ENCODE data around the gene ABCC3. TPM values are rescaled to one million over a fixed set of nuclear protein-coding genes. Genes with fewer than 3 reads are reported as not detected.

The ABCC3 gene
- total RNA-seq, 6 donors from 2014 or later: 34.2 to 268 (median 57.7) TPM

GRCh38 chr17:50590946-50591737 is 43.5 kb upstream of the ABCC3 start:
- Histone ChIP-seq H3K27ac (no peak overlapping the region), H3K36me3 (no peaks in the 10 kb centered on the region), H3K4me1 (peaks cover 15 to 25% (median 18%) of the 10 kb centered on the region in 4 donors), H3K27me3 (no peaks in the 10 kb centered on the region), H3K4me3 (no peak overlapping the region), H3K9me3 (no peaks in the 10 kb centered on the region)
- ATAC-seq (ENCODE audit: low FRiP score in 2 of 2): no peak
- DNase-seq: peak in 1 of 2 donors; percentile 67
- 89 to 96% methylated on average over 6 to 24 of the region's 24 CpGs for WGBS, 2 donors
- TF ChIP-seq EP300 (IDR thresholded peaks at IDR 0.05): no peak
- TF ChIP-seq POLR2AphosphoS5 (IDR thresholded peaks at IDR 0.05): no peak
- TF ChIP-seq POLR2A (IDR thresholded peaks at IDR 0.05): no peak
- TF ChIP-seq CTCF (IDR thresholded peaks at IDR 0.05): no peak

GRCh38 chr17:50593321-50593720 is 41.4 kb upstream of the ABCC3 start:
- Histone ChIP-seq H3K4me3 (no peak overlapping the region), H3K27me3 (no peaks in the 10 kb centered on the region), H3K9me3 (no peaks in the 10 kb centered on the region), H3K36me3 (no peaks in the 10 kb centered on the region), H3K4me1 (peaks cover 15 to 25% (median 18%) of the 10 kb centered on the region in 4 donors), H3K27ac (no peak overlapping the region)
- TF ChIP-seq POLR2AphosphoS5 (IDR thresholded peaks at IDR 0.05) (no peak), POLR2A (IDR thresholded peaks at IDR 0.05) (no peak), EP300 (IDR thresholded peaks at IDR 0.05) (no peak), CTCF (IDR thresholded peaks at IDR 0.05) (no peak)
- 52 to 58% methylated on average over 5 to 6 of the region's 10 CpGs for WGBS, 2 donors
- ATAC-seq (ENCODE audit: low FRiP score in 2 of 2) (peak in 1 of 2 donors; percentile 53), DNase-seq (peak; percentile 73 to 87)

- Histone ChIP-seq H3K4me1 (peaks cover 8 to 16% (median 10%) of the 10 kb centered on the region in 4 donors), H3K9me3 (no peaks in the 10 kb centered on the region), H3K4me3 (no peak overlapping the region), H3K36me3 (no peaks in the 10 kb centered on the region), H3K27ac (no peak overlapping the region), H3K27me3 (no peaks in the 10 kb centered on the region)
- WGBS, 2 donors: 70 to 82% methylated on average over 11 of the region's 11 CpGs
- no peak for DNase-seq
- ATAC-seq (ENCODE audit: low FRiP score in 2 of 2): no peak
- no peak for TF ChIP-seq POLR2AphosphoS5 (IDR thresholded peaks at IDR 0.05)
- TF ChIP-seq CTCF (IDR thresholded peaks at IDR 0.05): no peak
- no peak for TF ChIP-seq POLR2A (IDR thresholded peaks at IDR 0.05)
- TF ChIP-seq EP300 (IDR thresholded peaks at IDR 0.05): no peak
Observed at GRCh38 chr17:50594128-50594823, 40.4 kb upstream of the ABCC3 start.

GRCh38 chr17:50594892-50595291 is 39.8 kb upstream of the ABCC3 start:
- DNase-seq (peak in 1 of 2 donors; percentile 54), ATAC-seq (ENCODE audit: low FRiP score in 2 of 2) (no peak)
- WGBS, 2 donors: 90 to 91% methylated on average over 21 of the region's 21 CpGs
- Histone ChIP-seq H3K27ac (no peak overlapping the region), H3K4me1 (peaks cover 4 to 10% (median 5%) of the 10 kb centered on the region in 4 donors), H3K9me3 (no peaks in the 10 kb centered on the region), H3K36me3 (no peaks in the 10 kb centered on the region), H3K4me3 (no peak overlapping the region), H3K27me3 (no peaks in the 10 kb centered on the region)
- TF ChIP-seq POLR2AphosphoS5 (IDR thresholded peaks at IDR 0.05) (no peak), EP300 (IDR thresholded peaks at IDR 0.05) (no peak), POLR2A (IDR thresholded peaks at IDR 0.05) (no peak), CTCF (IDR thresholded peaks at IDR 0.05) (no peak)

Data from upper lobe of left lung (tissue), 6 donors.